DMS53 (cell line): Measurements from ENCODE around the gene MORN1.
"Not testable (repeated sequence)": the region's sequence is repeated elsewhere in the genome, so short reads cannot be mapped to it uniquely, and the experiment has no call there.

Experiments
- DNase-seq: peaks from one replicate; lab custom pipeline; 2025; lab: John Stamatoyannopoulos, UW

MORN1 gene

GRCh38 chr1:2337081-2337480 lies 54.3 kb downstream of the MORN1 start:
- DNase-seq = no peak

- no peak for DNase-seq
Observed at GRCh38 chr1:2336499-2336898, 54.9 kb downstream of the MORN1 start.

GRCh38 chr1:2335721-2336455 lies 55.5 kb downstream of the MORN1 start:
- peak; percentile 55 for DNase-seq

- peak; percentile 66 for DNase-seq
Observed at GRCh38 chr1:2334883-2335534, 56.3 kb downstream of the MORN1 start.

DNA sequence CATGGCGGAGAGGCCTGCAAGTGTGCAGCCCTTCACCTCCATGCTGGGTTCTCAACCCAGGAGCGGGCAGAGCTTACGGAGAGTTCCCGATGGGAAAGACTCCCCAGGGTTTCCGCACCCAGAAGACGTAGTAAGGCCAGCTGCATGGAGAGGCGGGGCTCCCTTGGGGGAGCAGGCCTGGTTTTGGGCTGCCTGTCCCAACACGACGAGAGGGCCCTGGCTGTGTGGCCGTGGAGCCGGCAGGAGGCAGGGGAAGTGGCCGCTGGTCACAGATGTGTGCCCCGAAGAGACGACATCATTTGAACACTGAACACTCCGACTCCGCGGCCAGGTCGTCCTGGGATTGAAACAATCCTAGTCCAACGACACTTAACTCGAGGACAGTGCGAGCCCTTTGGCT lies 57.0 kb downstream of the MORN1 start:
- DNase-seq = no peak

DNA sequence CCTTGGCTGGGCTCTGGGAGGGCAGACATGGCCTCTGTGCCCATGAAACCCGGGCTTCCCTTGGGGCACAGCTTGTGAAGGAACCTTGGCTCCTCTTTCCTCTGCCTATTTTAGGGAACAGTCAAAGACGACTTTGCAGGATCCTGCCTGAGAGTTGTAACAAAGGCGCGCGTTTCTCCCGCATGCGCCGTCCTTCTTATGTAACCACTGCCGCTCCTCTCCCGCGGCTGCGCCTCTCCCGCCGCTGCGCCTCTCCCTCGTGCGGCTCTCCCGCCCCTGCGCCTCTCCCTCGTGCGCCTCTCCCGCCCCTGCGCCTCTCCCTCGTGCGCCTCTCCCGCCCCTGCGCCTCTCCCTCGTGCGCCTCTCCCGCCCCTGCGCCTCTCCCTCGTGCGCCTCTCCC lies 59.8 kb downstream of the MORN1 start:
- DNase-seq = not testable (repeated sequence)

GRCh38 chr1:2331200-2331544 lies 60.2 kb downstream of the MORN1 start:
- DNase-seq = no peak

GRCh38 chr1:2330519-2331199 lies 60.7 kb downstream of the MORN1 start:
- DNase-seq = no peak

GRCh38 chr1:2330035-2330434 lies 61.3 kb downstream of the MORN1 start:
- no peak for DNase-seq

DNA sequence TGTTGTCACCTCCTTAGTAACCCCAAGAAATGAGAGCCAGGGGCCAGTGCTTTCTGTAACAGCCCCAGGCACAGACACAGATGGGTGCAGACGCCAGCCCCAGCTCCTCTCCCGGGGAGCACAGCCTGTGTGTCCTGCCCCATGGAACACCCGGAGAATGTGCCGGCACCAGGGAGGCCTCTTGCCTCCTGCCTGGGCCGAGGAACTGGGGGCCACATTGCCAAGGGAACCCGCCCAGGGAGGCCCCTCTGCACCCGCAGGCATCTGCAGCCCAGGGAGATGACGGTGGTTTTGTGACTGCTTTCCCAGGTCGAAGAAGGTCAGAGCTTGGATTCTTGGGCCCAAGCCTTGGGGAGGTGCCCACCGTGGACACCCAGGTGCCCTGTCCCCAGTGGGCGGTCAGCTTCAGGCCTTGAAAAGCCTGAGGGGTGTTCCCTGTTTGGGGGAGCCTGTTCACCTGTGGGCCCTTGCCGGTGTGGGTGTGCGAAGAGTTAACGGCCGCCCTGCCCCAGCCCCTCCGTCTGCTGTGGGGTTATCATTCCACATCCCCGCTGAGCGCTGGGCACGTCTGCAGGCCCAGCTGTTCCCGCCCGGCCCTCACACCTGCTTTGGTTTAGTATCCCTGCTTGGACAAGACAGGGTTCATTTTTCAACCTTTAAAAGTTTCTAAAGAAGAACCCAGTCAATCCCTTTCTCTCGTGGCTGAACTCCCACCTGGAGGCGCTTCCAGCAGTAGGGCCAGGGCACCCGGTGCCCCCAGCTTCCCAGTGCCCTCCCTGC lies 62.5 kb downstream of the MORN1 start:
- no peak for DNase-seq

DNA sequence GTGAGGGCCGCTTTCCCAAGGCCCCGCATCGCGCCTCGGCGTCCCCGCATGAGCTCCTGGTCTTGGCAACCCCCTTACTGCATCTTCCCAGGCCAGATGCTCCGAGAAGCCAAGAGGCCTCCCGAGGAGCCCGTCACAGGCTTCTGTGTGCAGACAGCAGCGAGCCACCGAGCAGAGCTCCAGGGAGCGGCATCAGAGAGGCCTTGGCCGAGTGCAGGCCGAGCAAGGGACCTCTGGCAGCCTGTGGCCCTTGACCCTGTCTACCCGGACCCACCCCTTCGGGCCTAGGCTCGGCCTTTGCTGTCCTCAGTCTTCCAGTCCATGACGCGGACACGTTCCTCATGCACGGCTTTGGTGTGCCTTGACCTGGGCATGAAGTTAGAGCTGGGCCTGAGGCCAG lies 63.5 kb downstream of the MORN1 start:
- no peak for DNase-seq

GRCh38 chr1:2327162-2327561 lies 64.2 kb downstream of the MORN1 start:
- DNase-seq = not testable (repeated sequence)

DNA sequence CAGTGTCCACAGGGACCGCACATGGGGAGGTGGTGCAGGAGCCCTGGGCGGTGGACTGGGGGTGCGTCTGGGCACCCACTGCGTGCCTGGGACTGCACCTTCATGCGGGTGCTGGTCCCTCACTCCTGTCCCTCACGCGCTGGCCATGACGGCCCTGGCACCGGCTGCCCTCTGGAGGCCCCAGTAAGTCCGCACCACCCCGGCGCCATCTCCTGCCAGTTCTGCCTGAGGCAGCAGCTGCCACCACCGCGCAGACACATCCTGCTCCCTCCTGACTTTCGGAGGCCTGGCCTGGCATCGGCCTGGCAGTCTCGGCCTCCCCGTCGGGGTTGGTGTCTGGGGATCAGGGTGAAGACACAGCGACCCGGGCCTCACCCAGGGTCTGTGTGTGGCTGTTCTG lies 64.8 kb downstream of the MORN1 start:
- no peak for DNase-seq

DNA sequence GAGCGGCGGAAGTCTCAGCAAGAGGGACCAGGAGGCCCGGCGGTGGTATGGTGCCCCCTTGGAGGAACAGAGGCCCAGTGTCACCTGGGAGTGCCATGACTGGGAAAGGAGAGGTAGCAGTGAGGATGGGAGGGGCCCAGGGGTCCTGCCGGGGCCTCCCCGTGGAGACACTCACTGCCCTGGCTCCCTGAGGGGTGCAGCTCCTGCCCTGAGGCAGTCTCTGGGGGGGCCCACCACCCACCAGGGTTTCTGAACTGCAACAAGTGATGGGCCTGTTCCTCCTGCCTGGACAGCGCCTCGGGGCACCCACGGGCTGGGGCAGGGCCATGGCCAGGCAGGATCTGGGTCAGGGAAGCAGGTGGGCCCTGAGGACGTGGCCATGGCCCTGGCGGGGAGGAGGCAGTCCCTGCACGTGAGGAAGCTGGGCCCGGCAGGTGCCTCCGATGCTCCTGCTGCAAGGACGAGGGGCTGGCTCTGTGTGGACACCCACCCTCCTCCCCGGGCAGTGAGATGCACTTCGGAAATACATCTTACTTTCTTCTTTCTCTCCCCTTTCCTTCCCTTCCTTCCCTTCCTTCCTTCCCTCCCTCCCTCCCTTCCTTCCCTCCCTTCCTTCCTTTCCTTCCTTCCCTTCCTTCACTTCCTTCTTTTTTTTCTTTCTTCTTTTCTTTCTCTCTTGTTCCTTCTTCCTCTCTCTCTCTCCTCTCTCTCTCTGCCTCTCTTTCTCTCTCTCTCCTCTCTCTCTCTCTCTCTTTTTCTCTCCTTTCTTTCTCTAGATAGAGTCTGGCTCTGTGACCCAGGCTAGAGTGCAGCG lies 66.6 kb downstream of the MORN1 start:
- no peak for DNase-seq

- DNase-seq = no peak
Observed at GRCh38 chr1:2323451-2323974, 67.8 kb downstream of the MORN1 start.

DNA sequence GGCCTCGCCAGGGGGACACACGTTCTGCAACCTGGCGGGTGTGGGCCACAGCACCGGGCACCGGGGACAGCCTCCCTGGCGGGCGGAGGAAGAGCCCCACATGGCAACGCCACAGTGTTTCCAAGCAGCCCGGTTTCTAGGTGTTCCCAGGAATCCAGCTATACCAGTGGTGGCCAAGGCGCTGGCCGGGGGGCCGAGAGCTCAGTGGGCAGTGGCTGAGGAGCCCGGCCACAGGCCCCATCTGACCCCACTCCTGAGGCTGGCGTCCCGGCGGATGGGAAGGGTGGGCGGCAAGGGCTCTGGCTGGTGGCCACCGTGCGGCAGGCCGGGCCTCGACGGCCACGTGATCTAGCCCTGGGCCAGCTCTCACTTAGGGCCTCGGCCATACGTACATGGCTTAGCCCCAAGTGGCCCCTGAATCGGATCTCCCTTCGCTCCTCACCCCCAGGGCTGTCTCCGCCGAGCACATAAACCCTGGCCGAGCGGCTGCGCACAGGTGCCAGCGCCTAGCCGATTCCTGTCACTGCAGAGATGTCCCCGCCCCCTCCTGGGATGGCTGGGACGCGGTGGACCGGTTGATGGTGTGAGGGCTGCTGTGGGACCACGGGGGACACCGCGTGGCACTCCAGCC lies 68.7 kb downstream of the MORN1 start:
- DNase-seq = peak; percentile 66

DNA sequence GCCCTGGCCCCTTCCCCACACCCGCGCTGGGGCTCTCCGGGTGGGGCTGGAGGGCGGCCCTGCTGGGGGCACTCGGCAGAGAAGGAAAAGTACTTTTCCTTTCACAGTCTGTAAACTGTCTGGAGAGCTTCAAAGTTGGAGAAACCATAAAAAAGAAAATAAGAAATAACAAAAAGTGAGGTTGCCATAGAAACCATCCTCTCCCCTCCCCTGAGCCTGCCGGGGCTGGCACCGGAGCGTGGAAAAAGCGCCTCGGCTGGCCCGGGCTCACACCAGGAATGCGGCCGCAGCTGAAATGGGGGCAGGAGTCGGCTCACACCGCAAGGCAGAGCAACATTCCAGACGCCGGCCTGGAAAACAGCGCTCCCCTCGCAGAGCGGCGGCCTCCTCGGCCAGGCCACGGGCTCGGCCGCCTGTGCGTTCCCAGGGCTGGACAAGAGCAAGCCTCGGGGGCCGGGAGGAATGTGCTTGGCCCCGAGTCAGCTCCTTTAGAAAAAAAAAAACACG lies 69.2 kb downstream of the MORN1 start:
- peak; percentile 64 for DNase-seq

DNA sequence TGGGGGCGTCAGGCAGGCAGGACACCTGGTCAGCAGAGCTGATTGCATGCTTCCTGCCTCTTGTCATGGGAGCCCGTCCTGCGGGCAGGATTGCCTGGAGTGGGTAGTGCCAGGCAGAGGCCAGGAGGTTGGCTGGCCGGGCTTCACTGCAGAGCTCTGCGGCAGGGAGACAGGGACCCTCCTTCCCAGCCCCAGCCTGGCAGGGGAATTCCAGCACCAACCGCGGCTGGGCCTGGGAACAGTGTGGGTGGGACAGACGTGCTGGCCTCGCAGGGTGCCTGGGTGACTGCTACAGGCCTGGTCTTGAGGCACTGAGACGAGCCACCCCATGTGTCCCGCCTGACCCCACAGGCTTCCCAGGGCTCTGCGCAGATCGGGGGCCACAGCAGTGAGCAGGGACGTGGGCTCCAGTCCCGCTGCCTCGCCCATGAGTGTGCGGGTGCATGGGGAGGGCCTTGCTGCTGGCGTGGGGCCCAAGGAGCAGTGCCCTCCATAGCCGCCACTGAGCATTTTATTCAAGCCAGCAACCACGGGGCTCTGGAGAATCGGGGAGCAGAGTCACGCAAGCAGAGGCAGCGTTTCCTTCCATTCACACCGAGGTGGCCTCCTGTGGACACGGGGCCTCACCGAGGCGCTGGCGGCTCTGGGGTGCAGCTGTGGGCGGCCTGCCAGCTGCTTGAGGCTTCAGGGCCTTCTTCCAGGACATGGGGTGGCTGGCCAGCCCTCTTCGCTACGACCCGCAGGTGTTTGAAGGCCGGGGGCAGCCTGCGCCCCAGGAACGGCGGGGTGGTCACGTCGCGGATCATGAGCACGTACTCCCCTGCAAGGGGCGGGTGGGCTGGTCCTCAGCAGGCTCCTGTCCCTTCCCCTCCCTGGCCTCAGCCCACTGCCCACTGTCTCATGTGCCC lies 70.3 kb downstream of the MORN1 start:
- no peak for DNase-seq

DNA sequence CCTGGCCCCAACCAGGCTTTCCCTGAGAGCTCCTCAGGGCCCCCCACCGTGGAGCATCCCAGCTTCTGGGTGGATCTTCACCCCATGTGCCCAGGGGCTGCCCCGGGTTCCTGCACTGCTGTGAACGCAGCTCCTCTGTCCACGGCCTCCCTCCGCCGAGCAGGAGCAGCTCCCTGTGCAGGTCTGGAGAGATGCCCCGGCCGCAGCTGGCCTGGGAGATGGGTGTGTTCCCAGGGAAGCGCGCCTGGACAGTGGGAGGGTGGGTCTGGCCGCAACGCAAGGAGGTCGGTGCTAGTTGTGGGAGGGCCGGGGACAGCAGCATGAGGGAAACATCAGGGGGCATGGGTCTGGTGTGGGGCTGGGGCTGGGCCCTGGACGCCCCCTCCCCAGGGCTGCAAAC lies 71.3 kb downstream of the MORN1 start:
- DNase-seq = no peak

- no peak for DNase-seq
Observed at GRCh38 chr1:2319291-2319690, 72.1 kb downstream of the MORN1 start.
